ENCODE data around the gene HEXIM2. TPM values are rescaled to one million over a fixed set of nuclear protein-coding genes. Genes with fewer than 3 reads are reported as not detected.

The HEXIM2 gene
- total and polyA plus RNA-seq, 2 donors (not counting 1 experiment from before 2014, with no cell fraction given): 1.9 to 18.7 TPM

DNA sequence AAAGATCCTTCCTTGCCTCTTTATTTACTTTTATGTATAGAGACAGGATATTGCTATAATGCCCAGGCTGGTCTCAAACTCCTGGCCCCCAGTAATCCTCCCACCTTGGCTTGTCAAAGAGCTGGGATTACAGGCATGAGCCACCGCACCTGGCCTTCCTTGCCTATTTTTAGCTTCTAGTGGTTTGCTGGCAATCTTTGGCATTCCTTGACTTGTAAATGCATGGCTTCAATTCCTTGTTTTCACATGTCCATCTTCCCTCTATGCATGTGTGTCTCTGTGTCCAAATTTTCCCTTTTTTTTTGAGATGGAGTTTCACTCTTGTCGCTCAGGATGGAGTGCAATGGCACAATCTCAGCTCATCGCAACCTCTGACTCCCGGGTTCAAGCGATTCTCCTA lies 22.5 kb downstream of the HEXIM2 start:
- Histone ChIP-seq H3K4me1 (ENCODE audit: control insufficient read depth, extremely low read depth, insufficient read depth, low read length) (no peaks in the 10 kb centered on the region), H2AFZ (ENCODE audit: low read length) (no peak overlapping the region), H3K4me3 (replicated peaks in 1 of 4; ENCODE audit: control extremely low read depth in 1 of 4, insufficient read depth in 1 of 4, low read depth in 3 of 4, low read length in 4 of 4) (no peak overlapping the region), H3K27ac (ENCODE audit: insufficient read depth, low read length) (no peak overlapping the region), H3K79me2 (ENCODE audit: control insufficient read depth, insufficient read depth, low read length) (no peaks in the 10 kb centered on the region), H3K9me3 (ENCODE audit: control insufficient read depth, insufficient read depth, low read depth, low read length) (no peaks in the 10 kb centered on the region), H3K9ac (ENCODE audit: insufficient read depth, low read length) (no peak overlapping the region), H3K27me3 (ENCODE audit: control insufficient read depth, insufficient read depth, low read length) (no peaks in the 10 kb centered on the region), H4K20me1 (ENCODE audit: control insufficient read depth, extremely low read depth, insufficient read depth, low read length) (no peaks in the 10 kb centered on the region), H3K4me2 (ENCODE audit: extremely low read depth, insufficient read depth, low read length) (no peak overlapping the region), H3K36me3 (ENCODE audit: control insufficient read depth, insufficient read depth, low read length) (no peaks in the 10 kb centered on the region)
- DNase-seq (ENCODE audit: low read depth in 2 of 2): no peak
- TF ChIP-seq CTCF (conservative IDR thresholded peaks at IDR 0.05 in 1 of 2, IDR thresholded peaks at IDR 0.05 in 1 of 2; ENCODE audit: low read depth in 1 of 2, low read length in 2 of 2) (no peak), EZH2 (IDR thresholded peaks at IDR 0.05; ENCODE audit: low read length, missing control alignments) (no peak)

DNA sequence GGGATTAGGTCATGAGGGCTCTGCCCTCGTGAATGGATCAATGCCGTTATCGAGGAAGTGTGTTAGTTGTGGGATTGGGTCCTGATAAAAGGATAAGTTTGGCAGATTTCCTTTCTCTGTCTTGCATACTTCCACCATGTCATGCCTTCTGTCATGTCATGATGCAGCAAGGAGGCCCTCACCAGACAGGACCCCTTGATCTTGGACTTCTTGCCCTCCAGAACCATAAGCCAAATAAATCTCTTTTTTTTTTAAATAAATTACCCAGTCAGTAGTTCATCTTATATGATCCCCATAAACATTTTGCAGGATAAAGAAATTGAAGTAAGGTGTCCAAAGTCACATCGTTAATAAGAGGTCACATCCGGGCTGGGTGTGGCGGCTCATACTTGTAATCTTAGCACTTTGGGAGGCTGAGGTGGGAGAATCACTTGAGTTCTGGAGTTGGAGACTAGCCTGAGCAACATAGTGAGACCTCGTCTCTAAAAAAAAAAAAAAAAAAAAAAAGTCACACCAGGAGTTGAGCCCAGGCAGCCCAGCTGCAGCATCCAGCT lies 25.2 kb downstream of the HEXIM2 start:
- no peak for TF ChIP-seq CTCF (conservative IDR thresholded peaks at IDR 0.05 in 1 of 2, IDR thresholded peaks at IDR 0.05 in 1 of 2; ENCODE audit: low read depth in 1 of 2, low read length in 2 of 2)
- TF ChIP-seq EZH2 (IDR thresholded peaks at IDR 0.05; ENCODE audit: low read length, missing control alignments): no peak
- Histone ChIP-seq H4K20me1 (ENCODE audit: control insufficient read depth, extremely low read depth, insufficient read depth, low read length) (no peaks in the 10 kb centered on the region), H3K27ac (ENCODE audit: insufficient read depth, low read length) (no peak overlapping the region), H3K9me3 (ENCODE audit: control insufficient read depth, insufficient read depth, low read depth, low read length) (no peaks in the 10 kb centered on the region), H3K79me2 (ENCODE audit: control insufficient read depth, insufficient read depth, low read length) (no peaks in the 10 kb centered on the region), H3K4me2 (ENCODE audit: extremely low read depth, insufficient read depth, low read length) (no peak overlapping the region), H3K4me3 (replicated peaks in 1 of 4; ENCODE audit: control extremely low read depth in 1 of 4, insufficient read depth in 1 of 4, low read depth in 3 of 4, low read length in 4 of 4) (no peak overlapping the region), H3K36me3 (ENCODE audit: control insufficient read depth, insufficient read depth, low read length) (no peaks in the 10 kb centered on the region), H3K27me3 (ENCODE audit: control insufficient read depth, insufficient read depth, low read length) (no peaks in the 10 kb centered on the region), H3K9ac (ENCODE audit: insufficient read depth, low read length) (no peak overlapping the region), H3K4me1 (ENCODE audit: control insufficient read depth, extremely low read depth, insufficient read depth, low read length) (no peaks in the 10 kb centered on the region), H2AFZ (ENCODE audit: low read length) (no peak overlapping the region)
- no peak for DNase-seq (ENCODE audit: low read depth in 2 of 2)

DNA sequence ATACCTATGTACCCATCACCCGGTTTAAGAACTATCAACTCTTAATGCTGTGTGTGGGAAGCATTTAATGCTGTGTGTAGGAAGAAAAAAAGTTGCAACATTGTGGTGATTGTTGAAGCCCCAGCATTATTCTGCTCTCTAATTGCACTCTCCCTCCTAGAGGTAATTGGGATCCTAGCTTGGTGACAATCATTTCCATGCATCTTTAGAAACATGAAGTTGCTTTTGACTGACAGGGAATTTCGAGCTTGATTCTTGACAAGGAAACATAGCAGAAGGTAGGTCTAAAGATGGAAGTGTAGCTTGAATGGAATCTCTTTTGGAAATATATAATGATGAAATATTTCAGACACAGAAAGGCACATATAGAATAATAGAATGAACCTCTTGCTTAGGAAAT lies 27.3 kb downstream of the HEXIM2 start:
- H4K20me1 ChIP-seq (ENCODE audit: control insufficient read depth, extremely low read depth, insufficient read depth, low read length): no peaks in the 10 kb centered on the region
- no peak overlapping the region for H2AFZ ChIP-seq (ENCODE audit: low read length)
- no peaks in the 10 kb centered on the region for H3K4me1 ChIP-seq (ENCODE audit: control insufficient read depth, extremely low read depth, insufficient read depth, low read length)
- TF ChIP-seq EZH2 (IDR thresholded peaks at IDR 0.05; ENCODE audit: low read length, missing control alignments): no peak
- no peak for TF ChIP-seq CTCF (conservative IDR thresholded peaks at IDR 0.05 in 1 of 2, IDR thresholded peaks at IDR 0.05 in 1 of 2; ENCODE audit: low read depth in 1 of 2, low read length in 2 of 2)
- H3K79me2 ChIP-seq (ENCODE audit: control insufficient read depth, insufficient read depth, low read length): no peaks in the 10 kb centered on the region
- no peak overlapping the region for H3K27ac ChIP-seq (ENCODE audit: insufficient read depth, low read length)
- no peak overlapping the region for H3K4me2 ChIP-seq (ENCODE audit: extremely low read depth, insufficient read depth, low read length)
- H3K9me3 ChIP-seq (ENCODE audit: control insufficient read depth, insufficient read depth, low read depth, low read length): no peaks in the 10 kb centered on the region
- H3K27me3 ChIP-seq (ENCODE audit: control insufficient read depth, insufficient read depth, low read length): no peaks in the 10 kb centered on the region
- no peak for DNase-seq (ENCODE audit: low read depth in 2 of 2)
- H3K4me3 ChIP-seq (replicated peaks in 1 of 4; ENCODE audit: control extremely low read depth in 1 of 4, insufficient read depth in 1 of 4, low read depth in 3 of 4, low read length in 4 of 4): no peak overlapping the region
- no peaks in the 10 kb centered on the region for H3K36me3 ChIP-seq (ENCODE audit: control insufficient read depth, insufficient read depth, low read length)
- H3K9ac ChIP-seq (ENCODE audit: insufficient read depth, low read length): no peak overlapping the region

Data from fibroblast of lung (primary cell).